ENCODE results near the gene ACIN1. TPM values are rescaled to one million over a fixed set of nuclear protein-coding genes. Genes with fewer than 3 reads are reported as not detected.

ACIN1 gene
- total and polyA plus RNA-seq, 2 of the 13 experiments (the other 11 are each of a cell fraction or from before 2014, with no cell fraction given), result 165 to 183 TPM

DNA sequence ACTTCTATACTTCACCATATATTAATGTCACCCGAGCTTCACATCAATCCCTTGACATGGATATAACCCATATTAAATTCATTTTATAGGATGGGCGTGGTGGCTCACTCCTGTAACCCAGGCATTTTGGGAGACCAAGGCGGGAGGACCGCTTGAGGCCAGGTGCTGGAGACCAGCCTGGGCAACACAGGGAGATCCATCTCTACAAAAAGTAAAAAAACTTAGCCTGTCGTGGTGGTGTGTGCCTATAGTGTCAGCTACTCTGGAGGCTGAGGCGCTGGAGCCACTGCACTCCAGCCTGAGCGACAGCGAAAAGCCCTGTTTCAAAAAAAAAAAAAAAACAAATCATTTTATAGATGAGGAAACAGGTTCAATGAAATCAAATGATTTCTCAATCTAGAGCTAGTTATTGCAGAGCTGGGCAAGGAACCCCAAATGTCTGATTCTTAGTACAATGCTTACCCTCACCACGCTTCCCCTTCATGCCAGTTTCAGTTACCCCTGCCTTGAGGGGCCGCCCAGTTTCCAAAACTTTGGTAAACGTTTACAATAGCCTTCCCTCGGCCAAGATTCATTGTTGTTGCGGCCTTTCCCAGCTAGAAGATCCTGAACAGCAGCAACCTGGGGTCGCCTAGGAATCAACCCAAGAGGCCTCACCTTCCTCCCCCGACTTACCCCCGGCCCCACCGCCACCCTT lies 61.0 kb downstream of the ACIN1 start (continued):
- TF ChIP-seq, protein P1, sequence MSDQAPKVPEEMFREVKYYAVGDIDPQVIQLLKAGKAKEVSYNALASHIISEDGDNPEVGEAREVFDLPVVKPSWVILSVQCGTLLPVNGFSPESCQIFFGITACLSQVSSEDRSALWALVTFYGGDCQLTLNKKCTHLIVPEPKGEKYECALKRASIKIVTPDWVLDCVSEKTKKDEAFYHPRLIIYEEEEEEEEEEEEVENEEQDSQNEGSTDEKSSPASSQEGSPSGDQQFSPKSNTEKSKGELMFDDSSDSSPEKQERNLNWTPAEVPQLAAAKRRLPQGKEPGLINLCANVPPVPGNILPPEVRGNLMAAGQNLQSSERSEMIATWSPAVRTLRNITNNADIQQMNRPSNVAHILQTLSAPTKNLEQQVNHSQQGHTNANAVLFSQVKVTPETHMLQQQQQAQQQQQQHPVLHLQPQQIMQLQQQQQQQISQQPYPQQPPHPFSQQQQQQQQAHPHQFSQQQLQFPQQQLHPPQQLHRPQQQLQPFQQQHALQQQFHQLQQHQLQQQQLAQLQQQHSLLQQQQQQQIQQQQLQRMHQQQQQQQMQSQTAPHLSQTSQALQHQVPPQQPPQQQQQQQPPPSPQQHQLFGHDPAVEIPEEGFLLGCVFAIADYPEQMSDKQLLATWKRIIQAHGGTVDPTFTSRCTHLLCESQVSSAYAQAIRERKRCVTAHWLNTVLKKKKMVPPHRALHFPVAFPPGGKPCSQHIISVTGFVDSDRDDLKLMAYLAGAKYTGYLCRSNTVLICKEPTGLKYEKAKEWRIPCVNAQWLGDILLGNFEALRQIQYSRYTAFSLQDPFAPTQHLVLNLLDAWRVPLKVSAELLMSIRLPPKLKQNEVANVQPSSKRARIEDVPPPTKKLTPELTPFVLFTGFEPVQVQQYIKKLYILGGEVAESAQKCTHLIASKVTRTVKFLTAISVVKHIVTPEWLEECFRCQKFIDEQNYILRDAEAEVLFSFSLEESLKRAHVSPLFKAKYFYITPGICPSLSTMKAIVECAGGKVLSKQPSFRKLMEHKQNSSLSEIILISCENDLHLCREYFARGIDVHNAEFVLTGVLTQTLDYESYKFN (CRISPR knock-in tag; conservative IDR thresholded peaks at IDR 0.05), result no peak
- TF ChIP-seq ZNF792 (CRISPR knock-in tag; IDR thresholded peaks at IDR 0.05) (no peak), SRSF1 (optimal IDR thresholded peaks at IDR 0.05; ENCODE audit: low read depth, low read length) (no peak), ZNF552 (CRISPR knock-in tag; IDR thresholded peaks at IDR 0.05; ENCODE audit: borderline replicate concordance) (0 out of 2 replicates have a peak, but pooled peaks have one; percentile 55), CREM (IDR thresholded peaks at IDR 0.05) (no peak), CREM (CRISPR knock-in tag; IDR thresholded peaks at IDR 0.05) (0 out of 2 replicates have a peak, but pooled peaks have one; percentile 37), KLF6 (CRISPR knock-in tag; IDR thresholded peaks at IDR 0.05) (no peak), ZNF775 (CRISPR knock-in tag; IDR thresholded peaks at IDR 0.05; ENCODE audit: borderline replicate concordance) (no peak), SMAD3 (CRISPR knock-in tag; IDR thresholded peaks at IDR 0.05) (0 out of 2 replicates have a peak, but pooled peaks have one; percentile 31), RBFOX2 (IDR thresholded peaks at IDR 0.05; ENCODE audit: low read depth, low read length) (no peak), SP2 (CRISPR knock-in tag; IDR thresholded peaks at IDR 0.05) (0 out of 2 replicates have a peak, but pooled peaks have one; percentile 3), TBL1XR1 (IDR thresholded peaks at IDR 0.05; ENCODE audit: borderline replicate concordance, low read length, partially characterized antibody) (no peak), SALL2 (CRISPR knock-in tag; IDR thresholded peaks at IDR 0.05) (no peak), TCF7L2 (IDR thresholded peaks at IDR 0.05; ENCODE audit: low read depth, low read length) (no peak), PRPF4 (IDR thresholded peaks at IDR 0.05; ENCODE audit: low read depth, low read length, poor library complexity, severe bottlenecking) (peak; percentile 15)
- TF ChIP-seq, protein P2, sequence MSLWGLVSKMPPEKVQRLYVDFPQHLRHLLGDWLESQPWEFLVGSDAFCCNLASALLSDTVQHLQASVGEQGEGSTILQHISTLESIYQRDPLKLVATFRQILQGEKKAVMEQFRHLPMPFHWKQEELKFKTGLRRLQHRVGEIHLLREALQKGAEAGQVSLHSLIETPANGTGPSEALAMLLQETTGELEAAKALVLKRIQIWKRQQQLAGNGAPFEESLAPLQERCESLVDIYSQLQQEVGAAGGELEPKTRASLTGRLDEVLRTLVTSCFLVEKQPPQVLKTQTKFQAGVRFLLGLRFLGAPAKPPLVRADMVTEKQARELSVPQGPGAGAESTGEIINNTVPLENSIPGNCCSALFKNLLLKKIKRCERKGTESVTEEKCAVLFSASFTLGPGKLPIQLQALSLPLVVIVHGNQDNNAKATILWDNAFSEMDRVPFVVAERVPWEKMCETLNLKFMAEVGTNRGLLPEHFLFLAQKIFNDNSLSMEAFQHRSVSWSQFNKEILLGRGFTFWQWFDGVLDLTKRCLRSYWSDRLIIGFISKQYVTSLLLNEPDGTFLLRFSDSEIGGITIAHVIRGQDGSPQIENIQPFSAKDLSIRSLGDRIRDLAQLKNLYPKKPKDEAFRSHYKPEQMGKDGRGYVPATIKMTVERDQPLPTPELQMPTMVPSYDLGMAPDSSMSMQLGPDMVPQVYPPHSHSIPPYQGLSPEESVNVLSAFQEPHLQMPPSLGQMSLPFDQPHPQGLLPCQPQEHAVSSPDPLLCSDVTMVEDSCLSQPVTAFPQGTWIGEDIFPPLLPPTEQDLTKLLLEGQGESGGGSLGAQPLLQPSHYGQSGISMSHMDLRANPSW (CRISPR knock-in tag; IDR thresholded peaks at IDR 0.05; ENCODE audit: borderline replicate concordance), result peak; percentile 4; the same call in 1 of the 2 replicates
- TF ChIP-seq, protein P3, sequence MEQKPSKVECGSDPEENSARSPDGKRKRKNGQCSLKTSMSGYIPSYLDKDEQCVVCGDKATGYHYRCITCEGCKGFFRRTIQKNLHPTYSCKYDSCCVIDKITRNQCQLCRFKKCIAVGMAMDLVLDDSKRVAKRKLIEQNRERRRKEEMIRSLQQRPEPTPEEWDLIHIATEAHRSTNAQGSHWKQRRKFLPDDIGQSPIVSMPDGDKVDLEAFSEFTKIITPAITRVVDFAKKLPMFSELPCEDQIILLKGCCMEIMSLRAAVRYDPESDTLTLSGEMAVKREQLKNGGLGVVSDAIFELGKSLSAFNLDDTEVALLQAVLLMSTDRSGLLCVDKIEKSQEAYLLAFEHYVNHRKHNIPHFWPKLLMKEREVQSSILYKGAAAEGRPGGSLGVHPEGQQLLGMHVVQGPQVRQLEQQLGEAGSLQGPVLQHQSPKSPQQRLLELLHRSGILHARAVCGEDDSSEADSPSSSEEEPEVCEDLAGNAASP (CRISPR knock-in tag; IDR thresholded peaks at IDR 0.05; ENCODE audit: borderline replicate concordance), result 0 out of 2 replicates have a peak, but pooled peaks have one; percentile 3
- TF ChIP-seq, protein P4, sequence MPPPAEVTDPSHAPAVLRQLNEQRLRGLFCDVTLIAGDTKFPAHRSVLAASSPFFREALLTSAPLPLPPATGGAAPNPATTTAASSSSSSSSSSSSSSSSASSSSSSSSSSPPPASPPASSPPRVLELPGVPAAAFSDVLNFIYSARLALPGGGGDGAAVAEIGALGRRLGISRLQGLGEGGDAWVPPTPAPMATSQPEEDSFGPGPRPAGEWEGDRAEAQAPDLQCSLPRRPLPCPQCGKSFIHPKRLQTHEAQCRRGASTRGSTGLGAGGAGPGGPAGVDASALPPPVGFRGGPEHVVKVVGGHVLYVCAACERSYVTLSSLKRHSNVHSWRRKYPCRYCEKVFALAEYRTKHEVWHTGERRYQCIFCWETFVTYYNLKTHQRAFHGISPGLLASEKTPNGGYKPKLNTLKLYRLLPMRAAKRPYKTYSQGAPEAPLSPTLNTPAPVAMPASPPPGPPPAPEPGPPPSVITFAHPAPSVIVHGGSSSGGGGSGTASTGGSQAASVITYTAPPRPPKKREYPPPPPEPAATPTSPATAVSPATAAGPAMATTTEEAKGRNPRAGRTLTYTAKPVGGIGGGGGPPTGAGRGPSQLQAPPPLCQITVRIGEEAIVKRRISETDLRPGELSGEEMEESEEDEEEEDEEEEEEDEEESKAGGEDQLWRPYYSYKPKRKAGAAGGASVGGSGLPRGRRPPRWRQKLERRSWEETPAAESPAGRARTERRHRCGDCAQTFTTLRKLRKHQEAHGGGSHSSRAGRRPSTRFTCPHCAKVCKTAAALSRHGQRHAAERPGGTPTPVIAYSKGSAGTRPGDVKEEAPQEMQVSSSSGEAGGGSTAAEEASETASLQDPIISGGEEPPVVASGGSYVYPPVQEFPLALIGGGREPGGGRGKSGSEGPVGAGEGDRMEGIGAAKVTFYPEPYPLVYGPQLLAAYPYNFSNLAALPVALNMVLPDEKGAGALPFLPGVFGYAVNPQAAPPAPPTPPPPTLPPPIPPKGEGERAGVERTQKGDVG (CRISPR knock-in tag; IDR thresholded peaks at IDR 0.05; ENCODE audit: borderline replicate concordance), result peak; percentile 89; the same call in 1 of the 2 replicates

Data from HepG2 (cell line).